ENCODE data around the gene SLC2A13.

Gene SLC2A13

GRCh38 chr12:39780913-39781446 lies 324.9 kb downstream of the SLC2A13 start:
- no peak for DNase-seq
- no peak for TF ChIP-seq CTCF (IDR thresholded peaks at IDR 0.05; ENCODE audit: low read depth, low read length)
- Histone ChIP-seq H3K9me3 (ENCODE audit: severe bottlenecking) (no peaks in the 10 kb centered on the region), H3K36me3 (no peaks in the 10 kb centered on the region), H3K27me3 (ENCODE audit: insufficient read depth, low read depth, severe bottlenecking) (no peaks in the 10 kb centered on the region), H3K4me3 (ENCODE audit: low read depth, low read length) (no peak overlapping the region), H3K27ac (no peak overlapping the region)

GRCh38 chr12:39780411-39780912 lies 325.4 kb downstream of the SLC2A13 start:
- H3K36me3 ChIP-seq = no peaks in the 10 kb centered on the region
- no peak overlapping the region for H3K4me3 ChIP-seq (ENCODE audit: low read depth, low read length)
- H3K27me3 ChIP-seq (ENCODE audit: insufficient read depth, low read depth, severe bottlenecking) = no peaks in the 10 kb centered on the region
- H3K27ac ChIP-seq = no peak overlapping the region
- DNase-seq = no peak
- no peak for TF ChIP-seq CTCF (IDR thresholded peaks at IDR 0.05; ENCODE audit: low read depth, low read length)
- H3K9me3 ChIP-seq (ENCODE audit: severe bottlenecking) = no peaks in the 10 kb centered on the region

- no peaks in the 10 kb centered on the region for H3K36me3 ChIP-seq
- no peaks in the 10 kb centered on the region for H3K27me3 ChIP-seq (ENCODE audit: insufficient read depth, low read depth, severe bottlenecking)
- no peak overlapping the region for H3K27ac ChIP-seq
- no peak for TF ChIP-seq CTCF (IDR thresholded peaks at IDR 0.05; ENCODE audit: low read depth, low read length)
- no peak for DNase-seq
- no peaks in the 10 kb centered on the region for H3K9me3 ChIP-seq (ENCODE audit: severe bottlenecking)
- H3K4me3 ChIP-seq (ENCODE audit: low read depth, low read length) = no peak overlapping the region
Observed at GRCh38 chr12:39779768-39780340, 326.0 kb downstream of the SLC2A13 start.

- no peaks in the 10 kb centered on the region for H3K27me3 ChIP-seq (ENCODE audit: insufficient read depth, low read depth, severe bottlenecking)
- no peak for DNase-seq
- H3K4me3 ChIP-seq (ENCODE audit: low read depth, low read length) = no peak overlapping the region
- no peak overlapping the region for H3K27ac ChIP-seq
- no peak for TF ChIP-seq CTCF (IDR thresholded peaks at IDR 0.05; ENCODE audit: low read depth, low read length)
- no peaks in the 10 kb centered on the region for H3K9me3 ChIP-seq (ENCODE audit: severe bottlenecking)
- H3K36me3 ChIP-seq = no peaks in the 10 kb centered on the region
Observed at GRCh38 chr12:39777465-39777864, 328.4 kb downstream of the SLC2A13 start.

GRCh38 chr12:39773266-39773665 lies 332.6 kb downstream of the SLC2A13 start:
- Histone ChIP-seq H3K27me3 (ENCODE audit: insufficient read depth, low read depth, severe bottlenecking) (no peaks in the 10 kb centered on the region), H3K27ac (no peak overlapping the region), H3K4me3 (ENCODE audit: low read depth, low read length) (no peak overlapping the region), H3K36me3 (no peaks in the 10 kb centered on the region), H3K9me3 (ENCODE audit: severe bottlenecking) (no peaks in the 10 kb centered on the region)
- TF ChIP-seq CTCF (IDR thresholded peaks at IDR 0.05; ENCODE audit: low read depth, low read length) = no peak
- DNase-seq = no peak

GRCh38 chr12:39772821-39773259 lies 333.0 kb downstream of the SLC2A13 start:
- Histone ChIP-seq H3K27me3 (ENCODE audit: insufficient read depth, low read depth, severe bottlenecking) (no peaks in the 10 kb centered on the region), H3K4me3 (ENCODE audit: low read depth, low read length) (no peak overlapping the region), H3K9me3 (ENCODE audit: severe bottlenecking) (no peaks in the 10 kb centered on the region), H3K36me3 (no peaks in the 10 kb centered on the region), H3K27ac (no peak overlapping the region)
- DNase-seq = no peak
- no peak for TF ChIP-seq CTCF (IDR thresholded peaks at IDR 0.05; ENCODE audit: low read depth, low read length)
